Muscle of back (tissue), 11 donors: ENCODE data around the gene CHCHD3. TPM values are rescaled to one million over a fixed set of nuclear protein-coding genes. Genes with fewer than 3 reads are reported as not detected.
A peak's percentile ranks its signal among the peaks of the same experiment; 100 is the strongest.

Experiments used
- DNase-seq, 3 donors: peaks; one replicate each; pipeline versions ENCODE4 v3.0.0 to v3.0.0-alpha.2; 2013
- polyA plus RNA-seq, 10 donors: library from polyadenylated mRNA; unstranded; fragments of 120-200 nt; gene quantifications; one replicate each; pipeline ENCODE4 v1.2.1, GENCODE V29; 2013; ENCODE audit not compliant: insufficient read length in 10 of 10

CHCHD3 gene
- polyA plus RNA-seq, 10 donors = 59.2 to 86.9 (median 74.4) TPM

DNA sequence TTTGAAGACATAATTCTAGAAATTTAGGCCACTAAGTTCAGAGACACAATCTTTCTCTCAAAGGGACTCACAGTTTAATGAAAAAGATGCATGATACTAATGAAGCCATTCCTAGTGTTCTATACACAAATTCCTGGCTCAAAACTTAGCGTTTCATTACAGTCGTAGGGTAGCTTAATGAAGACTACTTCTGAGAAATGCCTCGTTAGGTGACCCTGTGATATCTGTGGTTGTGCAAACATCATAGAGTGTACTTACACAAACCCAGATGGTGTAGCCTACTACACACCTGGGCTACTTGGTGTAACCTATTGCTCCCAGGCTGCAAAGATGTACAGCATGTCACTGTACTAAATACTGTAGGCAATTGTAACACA, 488 bp upstream of the CHCHD3 start:
- no peak for DNase-seq

- peak in 2 of 3 donors; percentile 10 to 16 for DNase-seq
These were observed 731 bp downstream of the CHCHD3 start for GRCh38 chr7:133081119-133081598.

GRCh38 chr7:133079296-133079695, 2.6 kb downstream of the CHCHD3 start:
- no peak for DNase-seq

- DNase-seq = no peak
These were observed 4.5 kb downstream of the CHCHD3 start for GRCh38 chr7:133077394-133077793.

DNA sequence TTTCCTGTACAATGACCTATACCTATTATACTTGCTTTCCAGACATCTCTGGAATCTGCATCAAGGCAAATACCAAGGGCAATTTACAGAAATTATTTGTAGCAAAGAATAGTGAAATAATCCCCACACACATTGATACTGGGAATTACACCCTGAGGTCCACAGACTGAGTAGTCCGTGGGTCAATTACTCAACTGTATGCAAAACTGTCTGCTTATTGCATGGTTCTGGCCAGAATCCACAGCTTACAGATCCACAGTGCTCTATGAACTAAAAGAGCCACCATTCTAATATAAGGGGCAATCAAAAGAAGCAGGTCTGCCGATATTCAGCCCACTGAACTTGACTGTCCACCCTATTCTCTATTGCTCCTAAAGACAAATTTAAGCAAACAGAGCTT, 5.7 kb downstream of the CHCHD3 start:
- DNase-seq = no peak

DNA sequence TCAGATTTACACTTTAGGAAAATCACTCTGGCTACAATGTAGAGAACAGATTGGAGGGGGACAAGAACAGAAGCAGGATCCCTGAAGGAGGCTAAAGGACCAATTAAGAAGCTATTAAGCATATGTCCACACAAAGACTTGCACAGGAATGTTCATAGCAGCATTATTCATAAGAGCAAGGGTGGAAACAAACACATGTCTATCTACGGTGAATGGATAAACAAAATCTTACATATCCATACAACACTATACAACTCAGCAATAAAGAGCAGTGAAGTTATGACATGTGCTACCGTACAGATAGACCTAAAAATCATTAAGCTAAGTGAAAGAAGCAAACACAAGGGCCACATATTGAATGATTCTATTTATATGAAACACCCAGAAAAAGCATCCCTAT, 10.4 kb downstream of the CHCHD3 start:
- no peak for DNase-seq

GRCh38 chr7:133070562-133070961, 11.3 kb downstream of the CHCHD3 start:
- no peak for DNase-seq

- DNase-seq = no peak
These were observed 16.6 kb downstream of the CHCHD3 start for GRCh38 chr7:133065301-133065700.

GRCh38 chr7:133064082-133064820, 17.6 kb downstream of the CHCHD3 start:
- DNase-seq = no peak

DNA sequence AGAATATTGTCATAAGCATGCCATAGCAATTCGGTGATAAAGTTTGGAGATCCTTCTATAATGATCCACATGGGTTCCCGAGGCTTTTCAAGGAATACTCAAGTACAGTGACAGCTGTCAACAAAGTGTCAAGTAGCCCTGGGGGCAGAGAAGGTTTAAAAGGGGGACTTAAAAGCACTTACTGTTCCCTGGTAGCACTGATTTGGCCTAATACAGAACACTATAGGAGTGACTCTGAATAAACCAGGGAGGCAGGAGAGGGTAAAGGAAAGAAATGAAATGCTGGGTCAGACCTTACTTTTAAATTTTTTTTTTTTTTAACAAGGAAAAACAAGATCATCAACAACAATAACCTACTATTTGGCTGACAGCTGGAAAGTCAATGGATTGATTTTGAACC, 20.1 kb downstream of the CHCHD3 start:
- no peak for DNase-seq

- no peak for DNase-seq
These were observed 20.5 kb downstream of the CHCHD3 start for GRCh38 chr7:133061357-133061756.

GRCh38 chr7:133060004-133060403, 21.9 kb downstream of the CHCHD3 start:
- DNase-seq = no peak

DNA sequence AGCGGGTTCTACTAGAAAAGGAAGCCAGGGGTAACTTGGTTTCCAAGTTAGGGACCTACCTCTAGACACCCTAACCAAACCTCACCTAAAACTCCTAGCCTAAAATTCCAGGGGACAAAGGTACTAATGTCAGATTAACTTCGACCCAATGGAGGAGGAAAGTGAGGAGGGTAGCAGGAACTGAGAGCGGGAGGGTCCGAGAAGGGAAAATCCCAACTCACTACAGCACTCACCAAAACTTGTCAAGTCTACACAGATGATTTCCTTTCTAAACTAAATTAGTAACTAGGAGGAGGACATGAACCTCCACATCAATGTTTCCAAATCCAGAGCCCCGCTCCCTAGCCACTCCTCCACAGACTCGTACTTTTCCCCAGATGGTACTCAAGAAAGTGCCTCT, 22.6 kb downstream of the CHCHD3 start:
- DNase-seq = no peak

- DNase-seq = no peak
These were observed 25.3 kb downstream of the CHCHD3 start for GRCh38 chr7:133056370-133057238.

DNA sequence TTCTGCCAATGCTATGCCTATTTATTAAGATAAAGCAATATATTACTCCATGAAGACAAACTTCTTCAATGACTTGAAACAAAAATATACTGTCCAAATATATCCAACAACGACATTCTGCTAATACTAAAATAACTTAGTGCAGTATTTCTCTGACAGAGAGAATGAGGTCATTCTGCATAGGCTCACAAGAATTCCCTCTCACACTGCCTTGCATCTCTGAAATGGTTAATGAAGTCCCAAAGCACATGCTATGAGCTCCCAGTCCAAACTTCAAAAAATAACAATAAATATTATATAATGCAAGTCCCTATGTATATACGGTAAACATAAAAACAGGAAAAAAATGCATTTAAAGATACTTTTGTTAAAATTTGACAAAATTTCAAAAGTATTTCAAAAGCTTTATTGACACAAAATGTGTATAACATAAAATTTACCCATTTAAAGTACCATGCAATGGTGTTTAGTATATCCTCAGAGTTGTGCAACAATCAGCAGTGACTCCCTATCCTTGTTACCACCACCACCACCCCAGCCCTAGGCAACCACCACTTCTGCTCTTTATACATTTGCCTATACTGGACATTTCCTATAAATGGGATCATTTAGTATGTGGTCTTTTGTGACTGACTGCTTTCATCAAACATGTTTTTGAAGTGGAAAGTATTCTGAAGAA, 27.6 kb downstream of the CHCHD3 start:
- DNase-seq = peak in 1 of 3 donors; percentile 6

DNA sequence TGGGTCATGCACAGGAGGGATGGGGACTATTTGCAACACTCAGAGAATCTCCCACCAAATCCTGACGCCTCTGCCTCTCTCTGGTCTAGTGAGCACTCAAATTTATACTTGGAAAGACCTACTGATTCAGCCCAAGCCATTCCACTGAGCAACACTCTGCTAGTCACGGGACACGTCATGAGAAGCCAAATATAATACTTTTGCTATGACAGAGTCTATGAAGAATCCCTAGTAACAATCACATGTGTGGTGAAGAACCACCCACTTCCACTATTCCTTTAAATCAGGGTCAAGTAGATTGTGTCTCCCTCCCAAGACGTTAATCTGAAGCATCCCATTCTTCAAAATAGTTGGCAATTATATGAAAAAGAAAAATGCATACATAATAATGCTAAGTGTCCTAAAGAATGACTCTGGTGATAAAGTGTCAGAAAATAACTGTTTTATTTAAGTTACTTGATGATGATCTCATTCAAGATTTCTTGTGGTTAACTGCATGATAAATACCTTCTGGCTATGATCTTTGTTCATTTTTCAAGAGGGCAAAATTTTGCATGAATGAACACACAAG, 28.5 kb downstream of the CHCHD3 start:
- peak in 2 of 3 donors; percentile 30 to 89 for DNase-seq

DNA sequence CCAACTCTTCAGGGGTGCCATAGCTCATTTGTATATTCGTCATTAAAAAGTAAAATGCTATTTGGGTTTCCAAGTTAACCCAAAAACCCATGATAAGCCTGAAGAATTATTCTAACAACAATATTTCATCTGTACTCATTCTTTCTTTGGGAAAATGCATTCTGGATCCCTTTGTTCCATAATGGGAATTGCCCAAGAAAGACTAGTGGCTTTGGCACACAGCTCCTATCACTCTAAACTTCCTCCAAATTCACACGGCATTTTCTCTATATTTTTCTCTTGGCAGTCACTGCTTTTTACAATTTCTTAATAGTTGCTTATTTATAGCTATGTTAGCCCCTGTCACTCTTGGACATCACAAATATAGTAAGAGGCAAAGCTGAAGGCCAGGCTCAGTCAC, 29.1 kb downstream of the CHCHD3 start:
- DNase-seq = no peak

GRCh38 chr7:133052401-133052756, 29.5 kb downstream of the CHCHD3 start:
- DNase-seq = no peak

DNA sequence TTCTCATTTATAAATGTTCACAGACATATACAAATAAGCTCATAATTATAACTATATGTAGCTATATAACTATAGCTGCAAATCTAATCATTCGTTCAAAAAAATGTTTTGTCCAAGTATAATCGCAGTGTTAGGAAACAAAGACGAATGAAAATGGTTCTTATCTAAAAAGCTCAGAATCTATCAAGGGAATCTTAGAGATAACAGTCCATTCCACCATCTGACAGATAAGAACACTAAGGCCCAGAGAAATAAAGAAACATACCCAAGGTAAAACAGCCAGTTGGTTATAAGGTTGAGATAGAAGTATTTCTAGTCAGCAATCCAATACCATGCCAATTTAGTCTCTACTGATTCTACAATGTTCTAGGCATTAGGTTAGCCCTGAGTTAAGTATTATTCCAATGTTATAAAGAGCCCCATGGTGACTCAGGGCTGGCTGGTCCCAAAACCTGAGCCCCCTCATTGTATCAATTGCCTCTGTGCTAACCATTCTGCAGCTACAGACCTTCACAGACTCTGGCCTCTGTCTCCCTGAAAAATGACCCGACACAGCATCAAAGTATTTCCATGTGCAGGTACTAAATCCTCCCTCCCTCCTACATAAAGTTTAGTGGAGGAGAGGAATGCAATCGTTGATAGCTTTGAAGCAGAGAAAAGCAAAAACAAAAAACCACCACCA, 30.0 kb downstream of the CHCHD3 start:
- DNase-seq = no peak

GRCh38 chr7:133051066-133051465, 30.8 kb downstream of the CHCHD3 start:
- peak in 2 of 3 donors; percentile 11 to 20 for DNase-seq

DNA sequence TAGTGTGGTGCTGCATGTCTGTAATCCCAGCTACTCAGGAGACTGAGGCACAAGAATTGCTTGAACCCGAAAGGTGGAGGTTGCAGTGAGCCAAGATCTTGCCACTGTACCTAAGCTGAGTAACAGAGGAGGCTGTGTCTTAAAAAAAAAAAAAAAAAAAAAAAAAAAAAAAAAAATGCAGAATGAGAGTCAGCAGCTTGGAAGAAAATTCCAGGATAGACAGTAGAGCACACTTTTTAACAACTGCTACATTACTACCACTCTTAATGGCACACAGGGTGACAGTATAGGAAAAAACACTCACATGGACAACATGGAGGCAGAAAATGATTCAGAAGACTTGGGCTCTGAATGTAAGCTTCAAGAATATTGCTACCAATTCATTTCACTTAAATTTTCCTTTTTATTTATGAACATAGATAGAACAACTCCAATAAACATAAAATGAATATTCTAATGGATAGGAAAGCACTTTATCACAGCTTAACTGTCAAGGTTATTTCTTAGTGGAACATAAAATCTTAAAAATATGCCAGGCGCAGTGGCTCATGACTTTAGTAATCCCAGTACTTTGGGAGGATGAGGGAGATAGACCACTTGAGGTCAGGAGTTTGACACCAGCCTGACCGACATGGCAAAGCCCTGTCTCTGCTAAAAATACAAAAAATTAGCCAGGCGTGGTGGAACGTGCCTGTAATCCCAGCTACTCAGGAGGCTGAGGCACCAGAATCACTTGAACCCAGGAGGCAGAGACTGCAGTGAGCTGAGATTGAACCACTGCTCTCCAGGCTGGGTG, 31.5 kb downstream of the CHCHD3 start:
- DNase-seq = no peak
